ENCODE results near the gene CTIF. TPM values are rescaled to one million over a fixed set of nuclear protein-coding genes. Genes with fewer than 3 reads are reported as not detected.

The CTIF gene
- total RNA-seq, 6 donors from 2014 or later, result 32.1 to 62.4 (median 47.8) TPM

DNA sequence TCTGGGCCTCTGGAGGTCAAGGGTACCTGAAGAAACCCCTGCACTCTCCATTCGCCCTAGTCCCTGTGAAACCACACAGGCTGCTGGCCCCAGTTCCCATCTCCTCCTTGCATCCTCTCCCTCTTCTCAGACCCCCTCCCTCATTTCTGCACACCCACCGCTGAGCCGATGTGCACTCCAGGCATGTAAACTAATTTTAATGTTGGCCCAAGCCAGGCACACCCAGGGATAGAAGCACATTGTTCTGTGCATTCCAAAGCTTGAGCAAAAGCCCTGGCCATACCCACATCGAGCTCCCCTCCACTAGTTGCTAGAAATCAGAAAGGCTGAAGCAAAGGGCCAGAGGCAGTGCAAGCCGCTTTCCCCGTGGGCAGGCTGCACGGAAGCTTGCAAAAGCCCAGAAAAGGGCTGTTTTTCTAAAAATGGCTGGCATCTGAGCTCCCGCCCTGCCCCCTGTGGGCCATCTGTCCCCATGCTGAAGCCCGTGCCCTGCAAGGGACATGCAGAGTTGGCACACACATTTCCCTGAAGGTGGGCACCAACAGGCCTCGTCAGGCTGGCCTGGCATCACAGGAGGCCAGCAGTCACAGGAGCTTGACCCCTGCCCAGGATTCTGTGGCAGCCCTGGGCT is 230.3 kb downstream of the CTIF start:
- TF ChIP-seq POLR2AphosphoS5 (IDR thresholded peaks at IDR 0.05) (no peak), POLR2A (IDR thresholded peaks at IDR 0.05) (no peak), EP300 (IDR thresholded peaks at IDR 0.05) (no peak)
- TF ChIP-seq, protein P1, sequence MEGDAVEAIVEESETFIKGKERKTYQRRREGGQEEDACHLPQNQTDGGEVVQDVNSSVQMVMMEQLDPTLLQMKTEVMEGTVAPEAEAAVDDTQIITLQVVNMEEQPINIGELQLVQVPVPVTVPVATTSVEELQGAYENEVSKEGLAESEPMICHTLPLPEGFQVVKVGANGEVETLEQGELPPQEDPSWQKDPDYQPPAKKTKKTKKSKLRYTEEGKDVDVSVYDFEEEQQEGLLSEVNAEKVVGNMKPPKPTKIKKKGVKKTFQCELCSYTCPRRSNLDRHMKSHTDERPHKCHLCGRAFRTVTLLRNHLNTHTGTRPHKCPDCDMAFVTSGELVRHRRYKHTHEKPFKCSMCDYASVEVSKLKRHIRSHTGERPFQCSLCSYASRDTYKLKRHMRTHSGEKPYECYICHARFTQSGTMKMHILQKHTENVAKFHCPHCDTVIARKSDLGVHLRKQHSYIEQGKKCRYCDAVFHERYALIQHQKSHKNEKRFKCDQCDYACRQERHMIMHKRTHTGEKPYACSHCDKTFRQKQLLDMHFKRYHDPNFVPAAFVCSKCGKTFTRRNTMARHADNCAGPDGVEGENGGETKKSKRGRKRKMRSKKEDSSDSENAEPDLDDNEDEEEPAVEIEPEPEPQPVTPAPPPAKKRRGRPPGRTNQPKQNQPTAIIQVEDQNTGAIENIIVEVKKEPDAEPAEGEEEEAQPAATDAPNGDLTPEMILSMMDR (IDR thresholded peaks at IDR 0.05), result no peak
- Histone ChIP-seq H3K4me3 (no peak overlapping the region), H3K27me3 (no peaks in the 10 kb centered on the region), H3K9me3 (no peaks in the 10 kb centered on the region), H3K4me1 (peaks cover 2 to 12% (median 6%) of the 10 kb centered on the region in 4 donors), H3K27ac (no peak overlapping the region), H3K36me3 (peaks cover 0 to 14% (median 0%) of the 10 kb centered on the region in 4 donors)
- ATAC-seq (ENCODE audit: low FRiP score in 2 of 2) (no peak), DNase-seq (no peak)
- WGBS, 2 donors, result 73 to 86% methylated on average over 4 to 10 of the region's 10 CpGs

DNA sequence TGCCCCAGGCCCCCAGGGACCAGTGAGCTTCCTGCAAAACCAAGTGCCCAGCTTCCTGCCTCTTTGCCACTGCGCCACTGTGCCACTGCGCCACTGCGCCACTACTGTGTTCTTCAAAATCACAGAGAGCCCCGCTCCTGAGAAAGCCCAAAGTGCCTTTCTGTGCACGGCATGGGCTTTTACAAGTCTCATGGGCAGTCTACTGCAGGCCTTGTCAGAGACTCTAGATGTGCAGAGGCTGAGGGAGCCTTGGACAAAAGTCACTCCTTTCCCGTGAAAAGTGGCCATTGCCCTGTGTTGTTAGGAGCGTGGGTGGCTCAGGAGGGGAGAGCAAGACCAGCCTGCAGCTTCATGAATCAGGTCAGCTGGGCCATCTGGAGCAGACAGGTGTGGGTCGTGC is 231.4 kb downstream of the CTIF start:
- no peak for TF ChIP-seq EP300 (IDR thresholded peaks at IDR 0.05)
- TF ChIP-seq, protein P1 (IDR thresholded peaks at IDR 0.05), result no peak
- no peak for TF ChIP-seq POLR2A (IDR thresholded peaks at IDR 0.05)
- no peak for TF ChIP-seq POLR2AphosphoS5 (IDR thresholded peaks at IDR 0.05)
- H3K27me3 ChIP-seq, result no peaks in the 10 kb centered on the region
- ATAC-seq (ENCODE audit: low FRiP score in 2 of 2) (no peak), DNase-seq (no peak)
- peaks cover 0 to 14% (median 0%) of the 10 kb centered on the region in 4 donors for H3K36me3 ChIP-seq
- no peaks in the 10 kb centered on the region for H3K9me3 ChIP-seq
- no peak overlapping the region for H3K27ac ChIP-seq
- peaks cover 0 to 5% (median 4%) of the 10 kb centered on the region in 4 donors for H3K4me1 ChIP-seq
- H3K4me3 ChIP-seq, result no peak overlapping the region
- 92 to 100% methylated on average over 1 to 8 of the region's 8 CpGs for WGBS, 2 donors

DNA sequence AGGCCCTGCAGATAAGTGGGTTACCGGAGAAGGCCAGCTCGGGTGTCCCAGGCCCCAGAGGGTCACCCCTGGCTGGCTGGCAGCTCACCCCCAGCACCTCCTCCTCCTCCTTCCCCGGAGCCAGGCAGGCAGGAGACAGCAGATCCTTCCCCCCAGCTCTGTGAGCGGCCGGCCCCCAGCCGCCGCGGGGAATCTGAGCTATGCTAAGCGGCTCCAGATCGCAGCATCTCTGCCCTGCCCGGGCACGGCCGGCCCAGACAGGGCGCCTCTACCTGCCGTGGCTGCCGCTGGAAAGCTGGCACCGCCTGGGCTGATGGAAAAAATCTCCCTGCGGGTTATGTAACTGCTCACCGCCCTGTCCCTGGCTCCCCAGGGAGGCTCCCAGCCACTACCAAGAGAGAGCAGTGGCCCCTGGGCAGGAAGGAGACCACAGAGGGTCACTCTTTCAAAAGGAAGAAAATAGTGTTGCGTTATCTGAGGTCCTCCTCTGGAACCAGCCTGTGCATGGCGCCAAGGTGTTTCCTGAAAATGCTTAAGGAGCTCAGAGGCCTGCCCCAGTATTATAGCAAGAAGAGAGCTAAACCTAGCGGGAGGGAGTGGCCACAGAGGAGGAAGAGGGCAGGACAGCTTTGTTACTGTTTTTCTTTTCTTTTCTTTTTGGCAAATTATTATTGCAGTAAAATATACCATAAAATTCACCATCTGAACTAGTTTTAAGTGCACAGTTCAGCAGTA is 233.0 kb downstream of the CTIF start:
- DNase-seq (peak in 1 of 2 donors; percentile 85), ATAC-seq (ENCODE audit: low FRiP score in 2 of 2) (peak in 1 of 2 donors; percentile 23)
- Histone ChIP-seq H3K27me3 (no peaks in the 10 kb centered on the region), H3K27ac (peak overlapping the region in 2 of 4 donors; percentile 31), H3K4me1 (peaks cover 6 to 10% (median 7%) of the 10 kb centered on the region in 4 donors), H3K4me3 (no peak overlapping the region), H3K36me3 (peaks cover 0 to 4% (median 0%) of the 10 kb centered on the region in 4 donors), H3K9me3 (no peaks in the 10 kb centered on the region)
- TF ChIP-seq, protein P1 (IDR thresholded peaks at IDR 0.05), result no peak
- TF ChIP-seq POLR2A (IDR thresholded peaks at IDR 0.05), result no peak
- no peak for TF ChIP-seq EP300 (IDR thresholded peaks at IDR 0.05)
- no peak for TF ChIP-seq POLR2AphosphoS5 (IDR thresholded peaks at IDR 0.05)
- WGBS, 2 donors, result 59 to 67% methylated on average over 7 to 9 of the region's 22 CpGs

DNA sequence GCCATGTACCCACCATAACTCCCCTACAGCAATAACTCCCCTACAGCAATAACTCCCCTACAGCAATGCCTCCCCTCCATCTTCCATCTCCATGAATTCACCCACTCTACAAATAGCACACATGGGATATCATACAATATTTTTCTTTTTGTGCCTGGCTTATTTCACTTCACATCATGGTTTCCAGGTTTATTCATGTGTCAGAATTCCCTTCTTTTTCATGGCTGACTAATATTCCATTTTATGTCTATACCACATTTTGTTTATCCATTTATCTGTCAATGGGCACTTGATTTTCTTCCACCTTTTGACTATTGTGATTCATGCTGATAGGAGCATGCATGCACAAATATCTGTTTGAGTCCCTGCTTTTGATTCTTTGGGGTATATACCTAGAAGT is 233.6 kb downstream of the CTIF start:
- ATAC-seq (ENCODE audit: low FRiP score in 2 of 2) (no peak), DNase-seq (no peak)
- Histone ChIP-seq H3K27me3 (no peaks in the 10 kb centered on the region), H3K27ac (no peak overlapping the region), H3K4me3 (no peak overlapping the region), H3K36me3 (peaks cover 0 to 4% (median 0%) of the 10 kb centered on the region in 4 donors), H3K9me3 (no peaks in the 10 kb centered on the region), H3K4me1 (peaks cover 12 to 16% (median 14%) of the 10 kb centered on the region in 4 donors)
- no peak for TF ChIP-seq POLR2AphosphoS5 (IDR thresholded peaks at IDR 0.05)
- TF ChIP-seq POLR2A (IDR thresholded peaks at IDR 0.05), result no peak
- TF ChIP-seq EP300 (IDR thresholded peaks at IDR 0.05), result no peak
- TF ChIP-seq, protein P1 (IDR thresholded peaks at IDR 0.05), result no peak
